Breast epithelium (tissue), 3 donors: ENCODE measurements around the gene LRRC1.

Experiments
- POLR2AphosphoS5 ChIP-seq, 3 donors: sonication (generic); formaldehyde crosslinking; IDR thresholded peaks; one replicate each; pipeline ENCODE4 v1.6.1; 2017; ENCODE audit warnings: antibody characterized with exemption in 3 of 3
- TF ChIP-seq, protein P1 (sequence below), 3 donors: fragments of 450-650 bp; IDR thresholded peaks; one replicate each; pipeline ENCODE4 v1.5.1; 2016 to 2017; ENCODE audit warnings: antibody characterized with exemption in 3 of 3, mild to moderate bottlenecking in 3 of 3, moderate library complexity in 3 of 3

DNA sequence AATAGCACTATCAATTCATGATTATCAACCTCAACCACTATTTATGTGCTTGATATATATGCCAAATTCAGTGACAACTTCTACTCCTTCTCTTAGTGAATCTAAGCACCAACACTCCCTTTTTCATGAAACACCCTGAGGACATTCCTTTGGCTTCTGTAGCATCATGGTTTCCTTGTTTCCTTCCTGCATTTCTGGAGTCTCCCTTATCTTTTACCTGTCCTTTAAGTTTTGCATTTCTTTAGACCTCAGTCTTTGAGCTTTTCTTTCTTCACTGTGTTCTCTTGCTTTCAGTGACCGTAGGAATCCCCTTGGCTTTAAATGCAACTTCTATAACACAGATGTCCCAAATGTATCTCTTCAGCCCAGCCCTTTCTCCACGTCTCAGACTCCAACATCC lies 172.6 kb downstream of the LRRC1 start:
- TF ChIP-seq, protein P1, sequence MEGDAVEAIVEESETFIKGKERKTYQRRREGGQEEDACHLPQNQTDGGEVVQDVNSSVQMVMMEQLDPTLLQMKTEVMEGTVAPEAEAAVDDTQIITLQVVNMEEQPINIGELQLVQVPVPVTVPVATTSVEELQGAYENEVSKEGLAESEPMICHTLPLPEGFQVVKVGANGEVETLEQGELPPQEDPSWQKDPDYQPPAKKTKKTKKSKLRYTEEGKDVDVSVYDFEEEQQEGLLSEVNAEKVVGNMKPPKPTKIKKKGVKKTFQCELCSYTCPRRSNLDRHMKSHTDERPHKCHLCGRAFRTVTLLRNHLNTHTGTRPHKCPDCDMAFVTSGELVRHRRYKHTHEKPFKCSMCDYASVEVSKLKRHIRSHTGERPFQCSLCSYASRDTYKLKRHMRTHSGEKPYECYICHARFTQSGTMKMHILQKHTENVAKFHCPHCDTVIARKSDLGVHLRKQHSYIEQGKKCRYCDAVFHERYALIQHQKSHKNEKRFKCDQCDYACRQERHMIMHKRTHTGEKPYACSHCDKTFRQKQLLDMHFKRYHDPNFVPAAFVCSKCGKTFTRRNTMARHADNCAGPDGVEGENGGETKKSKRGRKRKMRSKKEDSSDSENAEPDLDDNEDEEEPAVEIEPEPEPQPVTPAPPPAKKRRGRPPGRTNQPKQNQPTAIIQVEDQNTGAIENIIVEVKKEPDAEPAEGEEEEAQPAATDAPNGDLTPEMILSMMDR (IDR thresholded peaks at IDR 0.05): no peak
- TF ChIP-seq POLR2AphosphoS5 (IDR thresholded peaks at IDR 0.05): no peak
